Heart right ventricle (tissue), 16 donors: ENCODE data around the gene SCGB3A2. TPM values are rescaled to one million over a fixed set of nuclear protein-coding genes. Genes with fewer than 3 reads are reported as not detected.
A peak's percentile ranks its signal among the peaks of the same experiment; 100 is the strongest.

Experiments used
- ATAC-seq, 8 donors: fragments of 200-7000 bp; cut with Tn5 transposase; one replicate each; pipeline ENCODE4 v1.9.1; 2020; ENCODE audit warnings: mild to moderate bottlenecking in 8 of 8, moderate library complexity in 8 of 8, moderate number of reproducible peaks in 1 of 8
- DNase-seq, 2 donors: peaks; one replicate each; pipeline ENCODE4 v3.0.0-alpha.2; 2020
- H3K27ac ChIP-seq, 10 donors: fragments of 200-600 bp; sonication (generic) in 2 of 10; one replicate each; pipeline versions ENCODE4 v1.5.0 to v1.8.0; 2020 to 2022; ENCODE audit warnings: mild to moderate bottlenecking in 3 of 10
- H3K27me3 ChIP-seq, 7 donors: fragments of 200-600 bp; one replicate each; pipeline ENCODE4 v1.8.0; 2021 to 2022; ENCODE audit warnings: mild to moderate bottlenecking in 2 of 7
- H3K36me3 ChIP-seq, 9 donors: fragments of 200-600 bp; sonication (generic) in 1 of 9; one replicate each; pipeline versions ENCODE4 v1.5.0 to v1.8.0; 2020 to 2022; ENCODE audit warnings: mild to moderate bottlenecking in 2 of 9
- H3K4me1 ChIP-seq, 9 donors: fragments of 200-600 bp; sonication (generic) in 1 of 9; one replicate each; pipeline versions ENCODE4 v1.5.0 to v1.8.0; 2020 to 2022; ENCODE audit warnings: mild to moderate bottlenecking in 4 of 9
- H3K4me3 ChIP-seq, 10 donors: fragments of 200-600 bp; sonication (generic) in 2 of 10; one replicate each; pipeline versions ENCODE4 v1.5.0 to v1.8.0; 2020 to 2022; ENCODE audit warnings: mild to moderate bottlenecking in 7 of 10, moderate library complexity in 2 of 10
- H3K9me3 ChIP-seq, 11 donors: fragments of 200-600 bp in 10 of 11; sonication (generic) in 2 of 11; one replicate each; pipeline versions ENCODE4 v1.5.0 to v1.8.0; 2013 to 2022; ENCODE audit warnings: mild to moderate bottlenecking in 2 of 11, control low read depth in 1 of 11, moderate library complexity in 1 of 11
- WGBS, 2 donors: extraction: QIAGEN DNeasy Blood & Tissue Kit; methylation state at CpG; one replicate each; pipeline ENCODE4 v1.1.7; 2013; ENCODE audit warnings: inconsistent platforms in 1 of 2; 5-methylcytosine and 5-hydroxymethylcytosine counted together
- intact Hi-C, 10 donors: fragments of 100-400 bp; cut with DNase I; formaldehyde crosslinking; loops; one replicate each; pipeline versions ENCODE4 v1.11.1 to v1.14.2; 2022
- polyA plus RNA-seq, 2 donors: library from polyadenylated mRNA; stranded (reverse); fragments of 200-250 nt; gene quantifications; one replicate each; pipeline ENCODE4 v1.2.3, GENCODE V29; 2013
- total RNA-seq, 10 donors: library from RNA; stranded (reverse); fragmentation: NEBNext Ultra II Directional in 3 of 10; extraction: Animal tissue kit (Norgen Biotek cat#: 25700) in 3 of 10; gene quantifications; one replicate each; pipeline versions ENCODE4 v1.2.1 to v1.2.4, GENCODE V29; 2021 to 2023
- TF ChIP-seq, protein P1 (sequence below), 9 donors: fragments of 200-600 bp; sonication (generic) in 2 of 9; IDR thresholded peaks; one replicate each; pipeline versions ENCODE4 v1.5.0 to v1.8.0; 2021 to 2022; ENCODE audit warnings: antibody characterized with exemption in 9 of 9, mild to moderate bottlenecking in 5 of 9, moderate library complexity in 1 of 9
- donor health status: Arrhythmogenic right ventricular cardiomyopathy.
- donor health status: ischemic (EF 13 %, LVEDD 7.1; RV severe dilation, severe dysfunction).
- donor health status: healthy with polysubstance abuse.
- donor health status: DM: no; HTN: yes; CAD: no.
- donor health status: DM: no; HTN: no; CAD: no.
- donor health status: ischemic (EF 25% LVEDD 6.9; RV normal size, moderate dysfunction).
- donor health status: ischemic (EF 25% LVEDD 5.7; RV mildly dilated, moderate dysfunction).
- donor health status: healthy.
- donor health status: DM: yes; HTN: yes; CAD: no.
- donor health status: Ischemic cardiomyopathy.
- donor health status: ischemic (EF 35%, LVEDD 5.7; RV mildly dilated, moderate dysfunction).
- donor health status: nonischemic (EF 11% LVEDD 7.7; RV severe dilation, severe dysfunction).
- donor health status: DM: yes; HTN: yes; CAD: no.
- donor health status: PGD.
- donor health status: ischemic (EF 29% LVEDD 5.4; RV normal size, mild dysfunction).
- donor health status: nonischemic (EF 23%, LVEDD 6.1; RV moderate dilation, normal function).

Gene SCGB3A2
- total and polyA plus RNA-seq, 12 donors: 0.17 TPM; not detected in 11

DNA sequence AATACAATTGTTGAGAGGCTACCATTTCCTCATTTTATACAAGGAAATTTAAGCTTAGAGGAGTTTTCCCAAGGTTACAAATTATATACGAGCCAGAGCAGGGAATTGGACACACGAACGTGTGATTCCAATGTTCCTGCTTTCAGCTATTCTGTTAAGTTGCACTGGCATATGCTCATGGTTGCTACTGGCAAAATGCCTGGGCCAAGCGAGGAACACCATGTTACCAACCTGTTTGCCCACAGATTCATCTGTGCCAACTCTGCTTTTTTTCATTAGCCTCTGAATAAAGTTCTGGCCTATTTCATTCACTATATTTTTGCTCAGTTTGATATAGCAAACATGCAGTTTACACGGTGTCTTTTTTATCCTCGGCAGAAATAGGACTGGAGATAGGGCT lies 32.9 kb downstream of the SCGB3A2 start:
- H3K4me1 ChIP-seq: peaks cover 0 to 28% (median 3%) of the 10 kb centered on the region in 9 donors
- peak overlapping the region in 7 of 10 donors; percentile 2 to 64 (median 32) for H3K27ac ChIP-seq
- DNase-seq (peak; percentile 40 to 58), ATAC-seq (peak in 6 of 8 donors; percentile 78 to 97 (median 88))
- H3K9me3 ChIP-seq: no peaks in the 10 kb centered on the region
- TF ChIP-seq, protein P1, sequence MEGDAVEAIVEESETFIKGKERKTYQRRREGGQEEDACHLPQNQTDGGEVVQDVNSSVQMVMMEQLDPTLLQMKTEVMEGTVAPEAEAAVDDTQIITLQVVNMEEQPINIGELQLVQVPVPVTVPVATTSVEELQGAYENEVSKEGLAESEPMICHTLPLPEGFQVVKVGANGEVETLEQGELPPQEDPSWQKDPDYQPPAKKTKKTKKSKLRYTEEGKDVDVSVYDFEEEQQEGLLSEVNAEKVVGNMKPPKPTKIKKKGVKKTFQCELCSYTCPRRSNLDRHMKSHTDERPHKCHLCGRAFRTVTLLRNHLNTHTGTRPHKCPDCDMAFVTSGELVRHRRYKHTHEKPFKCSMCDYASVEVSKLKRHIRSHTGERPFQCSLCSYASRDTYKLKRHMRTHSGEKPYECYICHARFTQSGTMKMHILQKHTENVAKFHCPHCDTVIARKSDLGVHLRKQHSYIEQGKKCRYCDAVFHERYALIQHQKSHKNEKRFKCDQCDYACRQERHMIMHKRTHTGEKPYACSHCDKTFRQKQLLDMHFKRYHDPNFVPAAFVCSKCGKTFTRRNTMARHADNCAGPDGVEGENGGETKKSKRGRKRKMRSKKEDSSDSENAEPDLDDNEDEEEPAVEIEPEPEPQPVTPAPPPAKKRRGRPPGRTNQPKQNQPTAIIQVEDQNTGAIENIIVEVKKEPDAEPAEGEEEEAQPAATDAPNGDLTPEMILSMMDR (IDR thresholded peaks at IDR 0.05): no peak
- no peaks in the 10 kb centered on the region for H3K27me3 ChIP-seq
- H3K36me3 ChIP-seq: no peaks in the 10 kb centered on the region
- intact Hi-C loops: no loop called here
- WGBS, 2 donors: 34 to 50% methylated on average over 6 of the region's 6 CpGs
- no peak overlapping the region for H3K4me3 ChIP-seq

DNA sequence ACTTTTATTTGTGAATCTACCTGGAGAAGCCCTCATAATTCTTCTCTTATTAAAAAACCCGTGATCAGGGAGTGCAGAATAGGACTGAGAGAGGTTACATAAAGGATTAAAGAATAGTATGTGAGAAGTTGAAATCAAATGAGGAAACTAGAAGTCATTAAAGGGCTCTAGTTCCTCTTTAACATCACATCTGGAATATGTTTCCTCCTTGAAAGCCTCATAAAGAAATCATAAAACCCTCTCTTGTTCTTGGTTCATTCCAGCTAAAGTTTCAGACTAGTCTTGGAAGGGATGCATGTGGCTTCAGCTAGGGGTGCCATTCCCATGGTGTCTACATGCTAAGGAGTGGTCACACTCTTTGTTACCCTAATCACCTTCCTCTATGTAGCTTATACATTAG lies 33.5 kb downstream of the SCGB3A2 start:
- no peaks in the 10 kb centered on the region for H3K27me3 ChIP-seq
- peaks cover 0 to 24% (median 0%) of the 10 kb centered on the region in 9 donors for H3K4me1 ChIP-seq
- TF ChIP-seq, protein P1 (IDR thresholded peaks at IDR 0.05): no peak
- no peak for DNase-seq
- H3K27ac ChIP-seq: peak overlapping the region in 5 of 10 donors; percentile 14 to 64 (median 32)
- H3K9me3 ChIP-seq: no peaks in the 10 kb centered on the region
- no peaks in the 10 kb centered on the region for H3K36me3 ChIP-seq
- intact Hi-C loops: no loop called here
- peak in 2 of 8 donors; percentile 38 to 40 for ATAC-seq
- no peak overlapping the region for H3K4me3 ChIP-seq
- 51 to 81% methylated on average over 1 of the region's 1 CpG for WGBS, 2 donors

DNA sequence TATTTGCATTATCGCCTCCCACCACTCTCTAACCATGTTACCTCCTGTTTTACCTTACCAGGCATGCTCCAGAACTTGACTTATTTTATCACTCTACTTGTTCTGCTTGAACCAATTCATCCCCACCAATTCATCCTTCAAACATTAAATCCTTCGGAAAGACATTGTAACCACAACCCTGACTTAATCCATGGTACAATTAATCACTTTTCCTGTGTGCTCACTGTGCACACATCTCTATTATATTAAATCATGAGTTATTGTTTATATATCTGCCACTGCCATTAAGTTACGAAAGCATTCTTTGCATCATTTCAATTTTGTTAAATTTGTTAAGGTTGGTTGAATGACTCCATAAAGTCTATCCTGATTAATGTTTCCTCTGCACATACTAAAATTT lies 35.3 kb downstream of the SCGB3A2 start:
- peaks cover 0 to 24% (median 0%) of the 10 kb centered on the region in 9 donors for H3K4me1 ChIP-seq
- H3K27me3 ChIP-seq: no peaks in the 10 kb centered on the region
- WGBS, 2 donors: 76 to 96% methylated on average over 3 of the region's 3 CpGs
- ATAC-seq: no peak
- no peak for DNase-seq
- no peaks in the 10 kb centered on the region for H3K36me3 ChIP-seq
- TF ChIP-seq, protein P1 (IDR thresholded peaks at IDR 0.05): no peak
- no peak overlapping the region for H3K4me3 ChIP-seq
- H3K27ac ChIP-seq: no peak overlapping the region
- intact Hi-C loops: no loop called here
- no peaks in the 10 kb centered on the region for H3K9me3 ChIP-seq

DNA sequence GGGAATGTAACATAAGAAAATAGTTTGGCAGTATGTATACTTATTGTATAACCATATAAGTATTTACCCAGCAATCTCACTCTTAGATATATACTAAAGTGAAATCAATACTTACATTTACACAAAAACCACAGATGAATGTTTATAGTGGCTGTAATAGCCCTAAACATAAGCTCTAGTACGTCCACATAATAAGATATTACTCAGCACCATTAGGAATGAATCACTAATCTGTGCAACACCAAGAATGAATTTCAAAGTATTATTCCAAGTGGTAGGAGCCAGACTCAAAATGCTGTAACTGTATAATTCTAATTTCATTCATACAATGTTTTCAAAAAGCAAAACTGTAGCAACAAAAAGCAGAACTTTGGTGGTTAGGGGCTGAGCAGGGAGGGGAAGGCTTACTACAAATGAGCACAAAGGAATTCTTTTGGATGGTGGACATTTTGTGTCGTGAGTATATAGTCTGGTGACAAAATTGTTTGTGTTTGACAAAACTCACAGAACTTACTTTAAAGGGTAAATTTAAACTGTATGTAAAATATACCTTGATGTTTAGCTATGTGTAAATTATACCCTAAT lies 39.7 kb downstream of the SCGB3A2 start:
- Histone ChIP-seq H3K36me3 (no peaks in the 10 kb centered on the region), H3K27ac (no peak overlapping the region), H3K9me3 (no peaks in the 10 kb centered on the region), H3K27me3 (no peaks in the 10 kb centered on the region), H3K4me1 (no peaks in the 10 kb centered on the region), H3K4me3 (no peak overlapping the region)
- DNase-seq (no peak), ATAC-seq (no peak)
- intact Hi-C loops: no loop called here
- WGBS, 2 donors: 45 to 49% methylated on average over 2 of the region's 2 CpGs
- TF ChIP-seq, protein P1 (IDR thresholded peaks at IDR 0.05): no peak
